SK-N-MC (cell line): ENCODE measurements around the gene PIK3CD.

ENCODE experiments used
- DNase-seq: peaks from one replicate; pipeline ENCODE4 v3.0.0-alpha.2; 2011; ENCODE audit warnings: low read depth, low spot score
- H3K27ac ChIP-seq: fragments of 200-600 bp; sonication (generic); 2 replicates; pipeline ENCODE4 v1.5.1; 2016; ENCODE audit warnings: mixed run types
- H3K36me3 ChIP-seq: fragments of 200-600 bp; sonication (generic); 2 replicates; pipeline ENCODE4 v1.6.1; 2017; ENCODE audit warnings: antibody characterized with exemption, low read length, mixed read lengths; ENCODE audit not compliant: insufficient read depth
- H3K4me3 ChIP-seq: fragments of 200-600 bp; sonication (generic); 2 replicates; pipeline ENCODE4 v1.5.1; 2016
- H3K9ac ChIP-seq: fragments of 200-600 bp; sonication (generic); 2 replicates; pipeline ENCODE4 v1.8.0; 2017; ENCODE audit warnings: mixed run types, mixed read lengths; ENCODE audit not compliant: insufficient read length
- H3K9me3 ChIP-seq: fragments of 200-600 bp; sonication (generic); 2 replicates; pipeline ENCODE4 v1.6.1; 2017; ENCODE audit warnings: low read depth, mild to moderate bottlenecking, antibody characterized with exemption, low read length, moderate library complexity, mixed read lengths
- EZH2 ChIP-seq: fragments of 200-600 bp; sonication (generic); IDR thresholded peaks from one replicate; pipeline ENCODE4 v1.6.1; 2017; ENCODE audit warnings: antibody characterized with exemption
- FOXP2 ChIP-seq: optimal IDR thresholded peaks from 2 replicates; pipeline ENCODE3; 2011; ENCODE audit warnings: mild to moderate bottlenecking, moderate library complexity; ENCODE audit not compliant: insufficient read depth; ENCODE audit errors: extremely low read length, control extremely low read depth
- POLR2AphosphoS5 ChIP-seq: IDR thresholded peaks from 2 replicates; pipeline ENCODE4 v1.6.1; 2012; ENCODE audit warnings: mild to moderate bottlenecking, low read depth, low read length, borderline replicate concordance

PIK3CD gene

GRCh38 chr1:9728451-9729295, 77.1 kb downstream of the PIK3CD start:
- no peak for TF ChIP-seq FOXP2
- TF ChIP-seq POLR2AphosphoS5, result no peak
- no peak for TF ChIP-seq EZH2
- Histone ChIP-seq H3K4me3 (no peak overlapping the region), H3K27ac (no peak overlapping the region), H3K9ac (no peak overlapping the region), H3K36me3 (peaks cover 41% of the 10 kb centered on the region), H3K9me3 (no peaks in the 10 kb centered on the region)
- no peak for DNase-seq

- no peaks in the 10 kb centered on the region for H3K9me3 ChIP-seq
- no peak for DNase-seq
- no peak overlapping the region for H3K27ac ChIP-seq
- peaks cover 48% of the 10 kb centered on the region for H3K36me3 ChIP-seq
- no peak overlapping the region for H3K9ac ChIP-seq
- H3K4me3 ChIP-seq, result no peak overlapping the region
- TF ChIP-seq EZH2 (no peak), FOXP2 (no peak), POLR2AphosphoS5 (no peak)
Observed at GRCh38 chr1:9729523-9729922, 78.0 kb downstream of the PIK3CD start.

DNA sequence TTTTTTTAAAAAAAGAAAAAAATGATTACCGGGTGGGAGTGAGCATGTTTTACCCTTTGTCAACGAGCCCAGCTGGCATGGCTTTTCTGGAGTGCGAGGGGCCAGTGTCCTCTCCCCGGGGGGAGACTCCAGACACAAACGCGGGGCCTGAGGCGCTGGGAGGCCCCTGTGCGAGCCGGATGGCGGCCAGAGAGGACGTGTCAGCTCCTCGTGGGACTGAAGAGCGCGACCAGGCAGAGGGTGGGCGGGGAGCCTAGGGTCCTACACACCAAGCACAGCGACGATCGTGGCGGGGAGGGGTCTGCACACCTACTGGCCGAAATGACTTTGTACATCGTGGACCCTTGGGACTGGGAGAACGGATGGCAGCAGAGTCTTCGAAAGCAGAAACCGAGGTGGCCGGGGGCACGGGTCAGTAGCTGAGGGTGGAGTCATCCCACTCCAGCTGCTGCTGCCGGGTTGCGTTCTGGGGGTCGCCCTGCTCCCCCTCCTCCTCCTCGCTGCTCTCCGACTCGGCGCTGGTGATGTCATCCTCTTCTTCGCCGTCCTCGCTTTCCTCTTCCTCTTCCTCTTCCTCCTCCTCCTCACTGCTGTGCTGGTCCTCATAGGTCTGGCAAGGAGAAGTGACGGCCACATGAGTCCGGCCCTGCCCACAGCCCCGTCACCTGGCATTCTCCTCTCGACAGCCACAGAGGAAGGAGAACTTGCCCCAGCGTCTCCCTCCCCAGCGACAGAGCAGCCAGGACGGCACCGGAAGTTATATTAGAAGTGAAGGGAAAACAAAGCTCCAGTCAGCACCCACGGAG, 78.8 kb downstream of the PIK3CD start:
- no peak overlapping the region for H3K27ac ChIP-seq
- H3K9ac ChIP-seq, result no peak overlapping the region
- DNase-seq, result no peak
- TF ChIP-seq FOXP2, result no peak
- no peak for TF ChIP-seq EZH2
- no peak for TF ChIP-seq POLR2AphosphoS5
- peaks cover 56% of the 10 kb centered on the region for H3K36me3 ChIP-seq
- no peak overlapping the region for H3K4me3 ChIP-seq
- H3K9me3 ChIP-seq, result no peaks in the 10 kb centered on the region

GRCh38 chr1:9731051-9731537, 79.6 kb downstream of the PIK3CD start:
- DNase-seq, result no peak
- Histone ChIP-seq H3K9ac (no peak overlapping the region), H3K9me3 (no peaks in the 10 kb centered on the region), H3K4me3 (no peak overlapping the region), H3K27ac (no peak overlapping the region), H3K36me3 (peaks cover 64% of the 10 kb centered on the region)
- TF ChIP-seq FOXP2 (no peak), EZH2 (no peak), POLR2AphosphoS5 (no peak)

- DNase-seq, result no peak
- Histone ChIP-seq H3K4me3 (no peak overlapping the region), H3K27ac (no peak overlapping the region), H3K36me3 (peaks cover 68% of the 10 kb centered on the region), H3K9me3 (no peaks in the 10 kb centered on the region), H3K9ac (no peak overlapping the region)
- TF ChIP-seq FOXP2, result no peak
- TF ChIP-seq EZH2, result no peak
- no peak for TF ChIP-seq POLR2AphosphoS5
Observed at GRCh38 chr1:9731561-9731960, 80.0 kb downstream of the PIK3CD start.

DNA sequence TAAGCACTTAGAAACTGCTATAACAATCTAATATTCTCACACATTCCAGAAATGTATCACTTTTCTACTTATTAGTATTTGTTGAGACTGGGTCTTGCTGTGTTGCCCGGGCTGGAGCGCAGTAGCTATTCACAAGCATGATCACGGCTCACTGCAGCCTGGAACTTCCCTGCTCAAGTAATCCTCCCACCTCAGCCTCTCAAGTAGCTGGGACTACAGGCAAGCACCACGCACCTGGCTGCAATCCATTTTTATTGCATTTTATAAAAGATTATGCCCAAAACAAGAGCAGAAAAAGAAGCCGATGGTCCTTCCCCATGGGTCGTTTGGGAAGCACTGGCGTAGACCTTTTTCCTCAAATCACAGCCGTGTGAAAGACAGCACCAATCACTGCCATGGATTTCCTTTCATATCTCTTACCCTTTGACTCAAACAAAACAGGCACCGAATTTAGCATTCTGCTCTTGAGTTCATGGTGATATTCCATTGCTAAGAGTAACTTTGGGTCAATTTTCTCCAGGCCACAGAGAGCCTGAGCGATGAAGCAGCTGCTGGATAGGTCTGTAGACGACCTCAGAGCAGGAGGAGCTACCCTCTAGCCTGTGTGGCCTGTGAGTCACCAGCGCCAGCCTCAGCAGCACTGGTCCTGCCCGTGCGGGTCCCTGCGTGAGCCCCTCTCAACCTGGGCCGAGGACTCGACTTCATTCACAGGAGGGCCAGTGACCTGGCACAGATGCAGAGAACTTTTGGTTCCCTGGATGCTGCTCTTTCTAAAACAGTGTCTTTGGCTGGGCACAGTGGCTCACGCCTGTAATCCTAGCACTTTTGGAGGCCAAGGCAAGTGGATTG, 80.8 kb downstream of the PIK3CD start:
- no peak overlapping the region for H3K9ac ChIP-seq
- no peaks in the 10 kb centered on the region for H3K9me3 ChIP-seq
- no peak overlapping the region for H3K4me3 ChIP-seq
- peaks cover 73% of the 10 kb centered on the region for H3K36me3 ChIP-seq
- TF ChIP-seq POLR2AphosphoS5 (no peak), FOXP2 (no peak), EZH2 (no peak)
- DNase-seq, result no peak
- H3K27ac ChIP-seq, result no peak overlapping the region

DNA sequence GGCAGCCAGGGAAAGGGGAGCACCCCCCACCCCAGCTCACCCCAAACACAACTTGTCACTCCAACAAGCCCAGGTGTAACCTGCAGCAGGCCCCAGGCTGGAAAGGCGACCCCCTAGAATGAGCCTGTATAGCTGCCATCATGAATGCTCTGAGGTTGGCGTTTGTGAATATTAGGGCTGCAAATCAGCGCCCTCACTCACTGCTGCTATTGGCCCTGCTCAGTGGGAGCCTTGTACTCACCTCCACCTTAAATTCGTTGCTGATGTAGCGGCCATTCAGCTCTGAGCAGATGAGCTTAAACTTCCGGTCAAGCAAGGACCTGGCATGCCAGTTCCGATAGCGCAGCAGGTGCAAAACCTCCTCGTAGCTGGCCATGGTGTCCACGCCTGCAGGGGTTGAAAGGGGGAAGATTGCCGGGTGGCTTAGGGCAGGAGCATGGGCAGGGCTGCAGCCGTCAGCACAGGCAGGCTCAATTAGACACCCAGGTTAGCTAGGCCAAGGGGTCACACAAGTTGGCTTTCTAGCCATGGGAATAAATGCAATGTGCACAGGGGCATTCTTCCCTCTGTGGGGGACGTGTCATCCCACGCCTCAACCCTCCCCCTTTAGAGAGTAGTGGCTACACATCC, 81.7 kb downstream of the PIK3CD start:
- Histone ChIP-seq H3K9me3 (no peaks in the 10 kb centered on the region), H3K4me3 (no peak overlapping the region), H3K27ac (no peak overlapping the region), H3K9ac (no peak overlapping the region), H3K36me3 (peaks cover 73% of the 10 kb centered on the region)
- TF ChIP-seq FOXP2 (no peak), EZH2 (no peak), POLR2AphosphoS5 (no peak)
- no peak for DNase-seq
